HUES64 (cell line): ENCODE data around the gene PRKACG.
"Not testable (repeated sequence)": the region's sequence is repeated elsewhere in the genome, so short reads cannot be mapped to it uniquely, and the experiment has no call there.

Experiments used
- H3K27ac ChIP-seq: 2 replicates; pipeline ENCODE4 v1.7.0; 2013; ENCODE audit warnings: low read depth, low read length, inconsistent platforms
- H3K27me3 ChIP-seq: 2 replicates; pipeline ENCODE4 v1.6.1; 2013; ENCODE audit warnings: mild to moderate bottlenecking, low read length; ENCODE audit not compliant: insufficient read depth
- H3K36me3 ChIP-seq: 2 replicates; pipeline ENCODE4 v1.6.1; 2013; ENCODE audit warnings: mild to moderate bottlenecking, low read length; ENCODE audit not compliant: insufficient read depth
- H3K4me1 ChIP-seq: 2 replicates; pipeline ENCODE4 v1.6.1; 2013; ENCODE audit warnings: mild to moderate bottlenecking, low read length, moderate library complexity; ENCODE audit not compliant: insufficient read depth
- H3K4me3 ChIP-seq: 2 replicates; pipeline ENCODE4 v1.5.1; 2013; ENCODE audit warnings: mild to moderate bottlenecking, low read length, moderate library complexity
- H3K9ac ChIP-seq: 2 replicates; pipeline ENCODE4 v1.6.1; 2013; ENCODE audit warnings: mild to moderate bottlenecking, low read depth, low read length
- H3K9me3 ChIP-seq: 2 replicates; pipeline ENCODE4 v1.6.1; 2013; ENCODE audit warnings: low read depth, low read length; ENCODE audit not compliant: insufficient read depth
- WGBS: fragments of 150-250, 120-280 bp; methylation state at CpG from one replicate; pipeline ENCODE4 v1.1.7; 2013; ENCODE audit warnings: missing lambda C conversion rate; 5-methylcytosine and 5-hydroxymethylcytosine counted together

The PRKACG gene

GRCh38 chr9:69001921-69002320 is 12.0 kb downstream of the PRKACG start:
- Histone ChIP-seq H3K9me3 (no peaks in the 10 kb centered on the region), H3K27me3 (no peaks in the 10 kb centered on the region), H3K4me1 (peaks cover 19% of the 10 kb centered on the region), H3K36me3 (no peaks in the 10 kb centered on the region), H3K27ac (no peak overlapping the region), H3K9ac (no peak overlapping the region), H3K4me3 (no peak overlapping the region)
- WGBS = 85% methylated on average over 7 of the region's 8 CpGs

GRCh38 chr9:68999393-69000105 is 14.4 kb downstream of the PRKACG start:
- no peak overlapping the region for H3K9ac ChIP-seq
- H3K4me3 ChIP-seq = no peak overlapping the region
- no peaks in the 10 kb centered on the region for H3K9me3 ChIP-seq
- peaks cover 25% of the 10 kb centered on the region for H3K4me1 ChIP-seq
- no peaks in the 10 kb centered on the region for H3K36me3 ChIP-seq
- no peaks in the 10 kb centered on the region for H3K27me3 ChIP-seq
- H3K27ac ChIP-seq = no peak overlapping the region
- WGBS = 33% methylated on average over 10 of the region's 10 CpGs

- H3K4me3 ChIP-seq = no peak overlapping the region
- peaks cover 25% of the 10 kb centered on the region for H3K4me1 ChIP-seq
- H3K9me3 ChIP-seq = no peaks in the 10 kb centered on the region
- no peak overlapping the region for H3K27ac ChIP-seq
- H3K9ac ChIP-seq = no peak overlapping the region
- H3K36me3 ChIP-seq = no peaks in the 10 kb centered on the region
- H3K27me3 ChIP-seq = no peaks in the 10 kb centered on the region
- WGBS = 79% methylated on average over 5 of the region's 5 CpGs
These were observed 15.1 kb downstream of the PRKACG start for GRCh38 chr9:68998812-68999211.

- no peaks in the 10 kb centered on the region for H3K9me3 ChIP-seq
- H3K4me1 ChIP-seq = peaks cover 25% of the 10 kb centered on the region
- no peaks in the 10 kb centered on the region for H3K36me3 ChIP-seq
- H3K27ac ChIP-seq = no peak overlapping the region
- no peak overlapping the region for H3K4me3 ChIP-seq
- 87% methylated on average over 4 of the region's 4 CpGs for WGBS
- no peak overlapping the region for H3K9ac ChIP-seq
- no peaks in the 10 kb centered on the region for H3K27me3 ChIP-seq
These were observed 15.5 kb downstream of the PRKACG start for GRCh38 chr9:68998385-68998784.

- Histone ChIP-seq H3K9me3 (no peaks in the 10 kb centered on the region), H3K36me3 (no peaks in the 10 kb centered on the region), H3K9ac (no peak overlapping the region), H3K27me3 (no peaks in the 10 kb centered on the region), H3K27ac (no peak overlapping the region; the same call in 1 of the 2 replicates), H3K4me3 (no peak overlapping the region), H3K4me1 (peaks cover 25% of the 10 kb centered on the region)
- WGBS = 88% methylated on average over 3 of the region's 3 CpGs
These were observed 16.2 kb downstream of the PRKACG start for GRCh38 chr9:68997666-68998065.

GRCh38 chr9:68996462-68996861 is 17.5 kb downstream of the PRKACG start:
- no peak overlapping the region for H3K4me3 ChIP-seq
- H3K4me1 ChIP-seq = peaks cover 25% of the 10 kb centered on the region
- WGBS = 95% methylated on average over 5 of the region's 5 CpGs
- no peak overlapping the region for H3K27ac ChIP-seq
- H3K9me3 ChIP-seq = no peaks in the 10 kb centered on the region
- H3K36me3 ChIP-seq = no peaks in the 10 kb centered on the region
- H3K27me3 ChIP-seq = no peaks in the 10 kb centered on the region
- no peak overlapping the region for H3K9ac ChIP-seq

- Histone ChIP-seq H3K27ac (no peak overlapping the region), H3K9me3 (no peaks in the 10 kb centered on the region), H3K9ac (no peak overlapping the region), H3K4me1 (peaks cover 25% of the 10 kb centered on the region), H3K27me3 (no peaks in the 10 kb centered on the region), H3K4me3 (no peak overlapping the region), H3K36me3 (no peaks in the 10 kb centered on the region)
- WGBS = 94% methylated on average over 2 of the region's 3 CpGs
These were observed 18.1 kb downstream of the PRKACG start for GRCh38 chr9:68995776-68996175.

- Histone ChIP-seq H3K9me3 (no peaks in the 10 kb centered on the region), H3K4me1 (0 out of 2 replicates have a peak, but pooled peaks cover 2% of the 10 kb centered on the region), H3K36me3 (no peaks in the 10 kb centered on the region), H3K4me3 (no peak overlapping the region), H3K9ac (no peak overlapping the region), H3K27me3 (no peaks in the 10 kb centered on the region), H3K27ac (no peak overlapping the region)
- WGBS = 88% methylated on average over 9 of the region's 9 CpGs
These were observed 22.5 kb downstream of the PRKACG start for GRCh38 chr9:68991457-68991856.

- not testable (repeated sequence) for H3K9ac ChIP-seq, H3K4me3 ChIP-seq, H3K4me1 ChIP-seq, H3K36me3 ChIP-seq, H3K9me3 ChIP-seq, H3K27me3 ChIP-seq, H3K27ac ChIP-seq
- 96% methylated on average over 7 of the region's 7 CpGs for WGBS
These were observed 27.0 kb downstream of the PRKACG start for GRCh38 chr9:68986949-68987348.

- no peaks in the 10 kb centered on the region for H3K27me3 ChIP-seq
- H3K36me3 ChIP-seq = no peaks in the 10 kb centered on the region
- no peak overlapping the region for H3K4me3 ChIP-seq
- no peaks in the 10 kb centered on the region for H3K9me3 ChIP-seq
- 91% methylated on average over 3 of the region's 3 CpGs for WGBS
- H3K27ac ChIP-seq = no peak overlapping the region
- H3K4me1 ChIP-seq = peaks cover 19% of the 10 kb centered on the region
- no peak overlapping the region for H3K9ac ChIP-seq
These were observed 30.1 kb downstream of the PRKACG start for GRCh38 chr9:68983522-68984424.

GRCh38 chr9:68983008-68983411 is 30.9 kb downstream of the PRKACG start:
- H3K9me3 ChIP-seq = no peaks in the 10 kb centered on the region
- H3K27me3 ChIP-seq = no peaks in the 10 kb centered on the region
- no peak overlapping the region for H3K27ac ChIP-seq
- H3K9ac ChIP-seq = no peak overlapping the region
- no peak overlapping the region for H3K4me3 ChIP-seq
- no peaks in the 10 kb centered on the region for H3K36me3 ChIP-seq
- H3K4me1 ChIP-seq = peaks cover 19% of the 10 kb centered on the region
